GM19099 (cell line): ENCODE data around the gene TMEM236.

Source experiments
- POLR2A ChIP-seq: IDR thresholded peaks from 3 replicates; pipeline ENCODE4 v1.6.1; 2011; ENCODE audit warnings: low read depth; ENCODE audit not compliant: insufficient read length; ENCODE audit errors: extremely low read depth

TMEM236 gene

DNA sequence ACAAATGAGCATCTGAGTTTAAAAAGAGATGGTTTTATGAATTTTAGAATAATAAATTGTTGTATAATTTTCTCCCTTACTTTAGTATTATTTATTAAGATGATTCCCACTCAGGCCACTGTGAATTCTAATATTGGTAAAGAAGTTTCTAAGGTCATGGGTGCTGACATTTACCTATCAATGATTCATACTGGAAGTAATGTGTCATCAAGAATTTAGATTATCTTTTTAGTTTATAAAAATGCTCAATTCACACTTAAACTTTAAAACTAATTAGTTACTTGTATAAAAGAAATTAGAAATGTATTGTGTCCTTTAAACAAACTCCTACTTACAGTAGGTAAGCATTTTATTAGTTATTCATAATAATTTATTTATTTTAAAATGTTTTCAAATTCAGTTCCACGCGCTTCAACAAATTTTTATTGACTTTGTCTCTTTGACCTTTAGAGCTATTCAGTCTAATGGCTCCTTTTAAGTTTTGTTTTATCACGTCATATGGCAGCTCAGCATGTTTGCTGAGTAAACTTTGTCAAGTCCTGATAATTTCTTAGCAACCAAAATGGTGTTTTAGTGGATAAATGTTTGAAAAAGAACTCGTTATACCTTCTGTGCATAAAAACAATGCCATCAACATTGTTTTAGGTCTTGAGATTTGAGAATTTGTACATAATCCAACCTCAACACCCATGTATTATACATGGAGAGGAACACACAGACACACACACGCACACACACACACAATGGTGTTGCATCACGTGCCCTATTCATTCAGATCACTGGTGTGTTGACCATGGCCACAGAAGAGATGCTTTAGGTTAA, 42.0 kb downstream of the TMEM236 start:
- TF ChIP-seq POLR2A = no peak

DNA sequence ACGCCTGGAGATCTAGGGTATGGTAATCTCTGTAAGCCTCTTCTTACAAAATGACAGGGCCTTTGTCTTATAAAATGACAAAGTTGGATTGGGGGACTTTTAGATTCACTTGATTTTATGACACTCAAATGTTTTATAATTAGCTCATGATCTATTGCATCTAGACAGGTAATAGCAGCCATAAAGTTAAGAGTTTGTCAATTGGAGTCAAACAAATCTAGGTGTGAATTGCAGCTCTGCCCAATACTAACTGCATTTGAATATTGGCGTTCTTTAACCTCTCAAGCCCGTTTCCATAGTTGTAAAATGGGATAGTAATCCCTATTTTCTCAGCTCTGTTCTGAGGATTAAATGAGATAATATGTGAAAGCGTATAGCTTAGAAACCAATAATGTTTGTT, 43.1 kb downstream of the TMEM236 start:
- TF ChIP-seq POLR2A = no peak

DNA sequence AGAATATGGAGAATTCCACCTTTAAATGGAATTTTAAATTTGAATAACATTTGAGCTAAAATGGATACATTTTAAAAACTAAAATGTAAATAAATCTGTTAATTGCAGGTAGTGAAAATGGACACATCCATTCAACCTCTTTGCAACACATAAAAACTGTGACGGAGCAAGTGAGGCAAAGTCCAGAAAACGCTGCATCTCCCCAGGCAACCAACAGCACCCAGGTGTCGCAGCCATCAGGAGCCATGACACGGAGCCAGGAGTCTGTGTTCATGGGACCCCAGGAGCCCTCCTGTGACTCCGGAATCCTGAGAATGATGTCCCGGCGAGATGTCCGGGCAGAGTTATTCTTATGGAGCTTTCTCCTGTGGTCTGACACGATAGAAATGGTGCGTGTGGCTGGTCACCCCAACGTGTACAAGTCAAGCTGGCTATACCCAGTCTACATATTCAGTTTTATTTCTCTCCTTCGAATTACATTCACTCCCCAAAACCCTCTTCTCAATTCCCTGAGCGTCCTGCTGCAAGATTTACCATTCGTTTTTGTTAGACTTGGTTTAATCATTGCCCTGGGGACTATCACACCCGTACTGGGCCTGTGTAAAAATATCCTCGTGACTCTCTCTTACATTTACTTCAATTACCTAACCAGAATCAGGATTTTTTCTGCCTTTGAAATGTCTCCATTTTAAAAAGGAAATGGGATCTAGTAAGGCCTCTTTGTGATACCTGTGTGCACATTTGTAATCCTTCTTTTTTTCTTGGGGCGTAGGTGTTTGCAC, 44.0 kb downstream of the TMEM236 start:
- TF ChIP-seq POLR2A = no peak

DNA sequence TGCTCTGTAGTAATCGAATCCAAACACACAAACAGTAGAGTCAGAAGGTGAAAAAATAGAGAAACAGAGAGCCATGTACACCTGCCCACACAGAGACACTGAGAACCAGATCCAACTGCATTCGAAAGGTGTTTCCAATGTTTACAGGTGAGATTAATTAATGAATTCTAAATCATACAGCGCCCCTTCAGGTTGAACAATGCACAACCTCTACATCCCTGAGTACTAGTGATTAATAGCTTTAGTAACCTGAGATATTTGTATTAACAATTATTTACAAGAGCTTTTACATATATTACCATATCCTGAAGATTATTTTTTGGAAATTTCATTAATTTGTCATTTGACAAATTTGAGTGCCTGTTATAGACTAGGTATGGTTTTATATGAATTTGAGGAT, 49.5 kb downstream of the TMEM236 start:
- TF ChIP-seq POLR2A = no peak

DNA sequence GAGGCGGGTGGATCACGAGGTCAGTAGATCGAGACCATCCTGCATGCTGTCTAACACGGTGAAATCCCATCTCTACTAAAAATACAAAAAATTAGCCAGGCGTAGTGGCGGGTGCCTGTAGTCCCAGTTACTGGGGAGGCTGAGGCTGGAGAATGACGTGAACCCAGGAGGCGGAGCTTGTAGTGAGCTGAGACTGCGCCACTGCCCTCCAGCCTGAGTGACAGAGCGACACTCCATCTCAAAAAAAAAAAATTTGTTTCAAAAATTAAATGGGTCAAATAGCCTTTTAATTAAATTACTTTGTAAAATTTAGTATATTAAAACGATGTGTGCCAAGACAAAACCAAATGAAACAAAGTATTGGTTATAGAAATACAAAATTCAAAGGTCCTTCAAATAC, 50.3 kb downstream of the TMEM236 start:
- no peak for TF ChIP-seq POLR2A

DNA sequence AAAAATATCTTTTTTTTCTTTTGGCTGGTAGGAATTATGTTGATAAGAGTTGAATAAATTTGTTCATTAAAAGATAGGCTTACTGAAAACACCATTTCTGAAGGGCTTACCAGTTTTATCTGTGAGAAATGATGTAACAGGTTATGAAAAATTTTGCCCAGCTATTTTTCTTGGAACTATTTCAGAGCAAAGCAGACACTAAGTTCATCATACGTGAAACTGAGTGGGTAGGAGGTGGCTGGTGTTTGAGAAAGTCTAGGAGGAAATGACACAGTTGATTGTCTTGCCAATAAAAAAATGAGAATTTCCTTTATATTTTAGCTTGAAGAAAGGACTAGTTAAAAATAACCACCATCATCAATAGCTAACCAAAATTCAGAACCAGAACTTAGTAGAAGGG, 51.0 kb downstream of the TMEM236 start:
- TF ChIP-seq POLR2A = no peak

DNA sequence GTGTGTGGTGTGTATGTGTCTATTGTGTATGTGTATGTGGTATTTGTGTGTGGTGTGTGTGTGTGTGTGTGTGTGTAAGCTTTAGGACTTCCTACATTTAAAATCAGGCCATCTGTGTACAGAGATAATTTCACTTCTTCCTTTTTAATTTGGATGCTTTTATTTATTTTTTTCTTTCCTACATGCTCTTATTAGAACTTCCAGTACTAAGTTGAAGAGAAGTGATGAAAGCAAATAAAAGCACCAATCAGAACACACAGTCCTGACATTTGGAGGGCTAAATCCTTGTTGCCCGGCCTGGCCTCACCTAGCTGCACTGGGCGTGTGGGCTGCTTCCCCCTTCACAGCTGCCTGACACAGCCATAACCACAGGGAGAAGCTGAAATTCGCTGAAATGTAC, 53.3 kb downstream of the TMEM236 start:
- no peak for TF ChIP-seq POLR2A

DNA sequence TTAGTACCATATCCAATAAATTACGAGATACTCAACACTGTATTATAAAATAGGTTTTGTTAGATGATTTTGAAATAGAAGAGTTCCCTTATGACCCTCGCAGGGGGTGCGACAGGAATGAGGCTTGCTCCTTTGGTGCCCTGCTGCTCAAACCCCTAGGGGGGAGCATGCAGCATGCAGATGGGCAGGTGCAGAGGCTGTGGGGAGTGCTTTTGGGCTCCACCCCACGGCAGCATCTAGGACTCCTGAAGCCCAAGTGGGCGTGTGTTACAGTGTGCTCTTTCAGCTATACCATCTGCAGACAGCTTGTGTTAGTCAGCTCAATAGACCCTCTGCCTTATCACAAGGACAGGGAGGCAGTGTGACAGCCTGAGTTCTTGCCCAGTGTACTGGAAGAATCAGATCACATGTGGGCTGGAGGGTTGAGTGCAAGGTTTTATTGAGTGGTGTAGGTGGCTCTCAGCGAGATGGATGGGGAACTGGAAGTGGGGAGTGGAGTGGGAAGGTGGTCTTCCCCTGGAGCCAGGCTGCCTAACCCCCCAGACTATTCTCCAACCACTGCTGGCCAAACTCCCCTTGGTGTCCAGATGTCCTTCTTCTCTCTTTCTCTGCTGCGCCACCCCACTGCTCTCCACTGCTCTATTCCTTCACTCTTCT, 54.0 kb downstream of the TMEM236 start:
- TF ChIP-seq POLR2A = no peak

DNA sequence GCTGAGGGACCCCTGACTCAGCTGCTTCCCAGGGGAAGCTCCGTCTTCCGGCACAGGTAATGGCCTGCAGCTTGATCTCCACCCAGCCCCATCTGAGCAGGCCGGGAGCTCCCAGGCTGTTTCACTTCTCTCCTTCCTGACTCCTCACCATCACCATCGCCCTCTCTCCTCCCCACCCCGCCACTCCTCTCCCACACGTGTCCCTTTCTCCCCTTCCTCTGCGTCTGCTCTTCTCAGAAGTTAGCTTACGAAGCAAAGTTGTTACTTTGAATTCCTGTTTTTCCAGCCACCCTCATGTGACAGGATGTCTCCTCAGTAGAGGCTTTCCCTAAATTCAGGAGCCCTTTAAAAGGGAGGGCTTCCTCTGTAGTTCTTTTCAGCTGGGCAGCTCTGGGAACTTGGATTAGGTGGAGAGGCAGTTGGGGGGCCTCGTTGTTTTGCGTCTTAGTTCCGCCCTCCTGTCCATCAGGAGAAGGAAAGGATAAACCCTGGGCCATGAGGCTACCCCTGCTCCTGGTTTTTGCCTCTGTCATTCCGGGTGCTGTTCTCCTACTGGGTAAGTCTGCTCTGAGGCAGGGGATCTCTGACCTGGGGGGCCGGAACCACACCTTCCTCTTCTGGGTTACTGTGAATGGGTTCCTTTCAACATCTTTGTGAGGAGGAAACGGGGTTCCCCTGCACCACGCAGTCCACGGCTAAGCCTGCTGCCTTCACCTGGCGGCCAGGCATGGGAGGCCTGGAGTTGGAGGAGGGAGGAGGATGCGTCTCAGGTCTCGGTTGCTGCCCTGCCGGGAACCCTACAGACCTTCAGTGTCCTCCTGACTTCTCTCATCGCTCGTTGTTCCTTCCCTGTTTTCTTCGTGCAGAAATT, 57.2 kb downstream of the TMEM236 start, which contains the start of gene MRC1:
TSS of gene MRC1 (plus strand) at position 378 of the 871 bp plus-strand sequence. CDS start at position 496, 118 bp downstream.
- TF ChIP-seq POLR2A = no peak

DNA sequence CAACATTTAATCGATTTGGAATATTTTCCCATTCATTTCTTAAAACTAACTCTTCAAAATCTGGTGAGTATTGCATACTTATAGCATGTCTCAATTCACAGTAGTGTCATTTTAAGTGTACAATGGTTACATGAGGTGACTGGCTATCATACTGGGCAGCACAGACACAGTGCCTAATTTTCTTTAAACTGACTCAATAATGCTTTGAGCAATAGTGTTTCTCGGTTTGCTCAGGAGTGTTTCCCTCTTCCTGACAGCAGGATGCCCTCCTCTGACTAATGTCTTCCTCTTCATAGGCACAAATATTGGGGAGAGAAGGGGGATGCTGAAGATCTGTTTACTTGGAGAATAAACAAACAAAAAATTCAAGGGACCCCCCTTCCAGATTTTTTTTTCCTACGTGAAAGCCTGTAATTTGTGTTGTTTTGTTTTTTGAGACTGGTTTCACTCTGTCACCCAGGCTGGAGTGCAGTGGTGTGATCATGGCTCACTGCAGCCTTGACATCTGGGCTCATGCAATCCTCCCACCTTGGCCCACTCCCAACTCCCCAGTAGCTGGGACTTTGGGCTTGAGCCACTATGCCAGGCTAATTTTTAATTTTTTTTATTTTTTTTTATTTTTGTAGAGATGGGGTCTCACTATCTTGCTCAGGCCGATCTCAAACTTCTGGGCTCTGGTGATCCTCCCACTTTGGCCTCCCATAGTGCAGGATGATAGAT, 59.3 kb downstream of the TMEM236 start:
- TF ChIP-seq POLR2A = no peak

DNA sequence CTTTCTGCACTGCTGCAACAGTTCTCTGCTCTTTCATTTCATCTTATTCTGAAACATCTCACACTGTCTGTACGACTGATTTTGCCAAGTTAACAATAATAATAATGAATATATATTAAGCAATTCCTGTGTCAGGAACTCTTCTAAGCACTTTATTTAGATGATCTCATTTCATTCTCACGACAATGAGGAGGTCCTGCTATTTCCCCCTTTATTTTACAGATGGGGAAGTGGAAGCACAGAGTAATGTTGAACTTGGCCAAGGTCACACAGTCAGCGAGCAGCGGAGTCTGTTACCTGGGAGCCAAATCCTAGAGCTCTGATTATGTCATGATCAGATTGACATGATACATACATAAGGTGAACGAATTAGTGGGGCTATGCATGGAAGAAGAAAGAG, 63.0 kb downstream of the TMEM236 start:
- TF ChIP-seq POLR2A = no peak

DNA sequence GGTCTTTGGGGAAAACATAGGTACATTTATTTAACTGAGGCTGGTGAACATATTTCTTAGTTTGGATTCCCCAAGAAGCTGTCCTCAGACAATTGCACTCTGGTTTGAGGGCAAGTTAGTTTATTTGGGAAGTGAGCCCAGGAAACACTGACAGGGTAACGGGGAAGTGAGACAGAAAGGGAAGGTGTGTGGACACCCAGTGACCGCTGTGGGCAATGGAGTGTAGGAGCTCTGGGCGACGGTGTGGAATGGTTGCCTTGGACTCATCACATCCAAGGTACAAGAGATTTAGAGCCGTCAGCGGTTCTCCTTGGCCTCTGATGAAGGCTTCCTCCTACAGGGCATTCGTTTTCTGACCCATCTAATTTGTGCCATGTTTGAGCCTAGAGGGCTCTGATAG, 64.2 kb downstream of the TMEM236 start:
- no peak for TF ChIP-seq POLR2A

DNA sequence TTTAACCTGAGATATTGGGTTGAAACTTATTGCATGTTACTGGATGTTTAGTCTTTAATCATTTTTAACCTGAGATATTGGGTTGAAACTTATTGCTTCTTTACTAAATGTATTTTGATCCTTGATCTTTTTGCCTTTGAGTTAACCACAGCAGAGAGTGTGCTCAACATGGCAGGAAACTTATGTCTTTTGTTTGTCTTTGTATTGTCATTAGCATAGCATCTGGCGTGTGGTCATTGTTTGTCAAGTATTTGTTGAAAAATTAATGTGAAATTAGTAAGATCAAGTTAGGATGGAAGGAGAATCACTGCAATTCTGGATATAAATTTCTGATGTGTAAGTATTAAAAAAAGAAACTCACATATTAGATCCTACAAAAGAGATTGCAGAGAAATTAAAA, 65.3 kb downstream of the TMEM236 start:
- TF ChIP-seq POLR2A = no peak

DNA sequence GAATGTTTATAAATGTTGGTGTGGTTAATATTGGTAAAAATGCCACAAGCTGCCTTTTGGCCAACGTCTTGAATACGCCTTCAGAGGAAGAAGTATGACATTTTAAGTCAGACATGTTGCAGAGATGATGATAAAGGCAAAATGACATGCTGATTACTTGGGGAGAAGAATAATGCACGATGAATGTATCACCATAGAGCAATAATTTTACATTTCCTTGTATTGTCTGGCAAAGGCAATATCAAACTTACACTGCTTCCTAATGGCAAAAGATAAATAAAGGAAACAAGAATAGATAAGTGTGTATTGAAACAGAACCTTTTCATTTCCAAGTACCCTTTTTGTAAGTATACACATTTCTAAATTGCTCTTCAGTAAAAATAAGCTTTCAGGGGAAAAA, 65.8 kb downstream of the TMEM236 start:
- no peak for TF ChIP-seq POLR2A

DNA sequence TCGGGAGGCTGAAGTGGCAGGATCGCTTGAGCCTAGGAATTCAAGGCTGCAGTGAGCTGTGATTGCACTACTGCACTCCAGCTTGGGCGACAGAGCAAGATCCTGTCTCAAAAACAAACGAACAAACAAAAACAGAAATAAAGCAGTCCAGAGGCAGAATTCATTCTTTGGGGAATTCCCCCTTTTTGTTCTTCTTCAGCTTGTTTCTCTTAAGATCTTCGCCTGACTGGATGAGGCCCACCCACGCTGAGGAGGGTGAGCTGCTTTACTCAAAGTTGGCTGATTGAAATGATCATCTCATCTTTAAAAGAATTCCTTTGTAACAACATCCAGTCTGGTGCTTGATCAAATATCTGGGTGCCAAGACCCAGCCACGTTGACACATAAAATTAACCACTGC, 67.8 kb downstream of the TMEM236 start:
- TF ChIP-seq POLR2A = no peak

DNA sequence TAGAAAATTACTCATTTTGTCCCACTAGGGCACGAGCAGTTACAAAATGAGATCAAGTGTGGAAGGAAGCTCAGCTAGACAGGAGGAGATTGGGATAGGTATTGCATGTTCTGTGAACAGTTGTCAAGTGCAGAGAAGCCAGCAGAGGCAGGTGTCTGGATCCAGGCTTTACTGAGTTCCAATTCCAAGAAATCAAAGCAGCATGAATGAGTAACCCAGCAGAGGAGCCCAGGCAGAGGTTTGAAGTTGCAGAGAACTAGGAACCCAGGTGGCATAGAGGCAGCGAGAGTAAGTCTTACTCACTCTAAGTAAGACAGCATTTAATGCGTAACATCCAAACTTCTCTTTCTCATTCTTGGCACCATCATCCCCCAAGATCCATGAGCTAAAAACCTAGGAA, 68.9 kb downstream of the TMEM236 start:
- no peak for TF ChIP-seq POLR2A
